Gastroesophageal sphincter (tissue), 3 donors: ENCODE results near the gene GON4L.

Source experiments
- POLR2A ChIP-seq, 2 donors: fragments of 450-650 bp; IDR thresholded peaks; one replicate each; pipeline ENCODE4 v1.6.1; 2017; ENCODE audit warnings: antibody characterized with exemption in 2 of 2, mild to moderate bottlenecking in 2 of 2, moderate library complexity in 1 of 2
- TF ChIP-seq, protein P1 (sequence below), 4 experiments: fragments of 200-600 bp in 2 of 4; fragments of 450-650 bp in 2 of 4; sonication (generic) in 1 of 4; IDR thresholded peaks; one replicate each; pipeline ENCODE4 v1.5.1; 2017 to 2019; ENCODE audit warnings: antibody characterized with exemption in 4 of 4, mild to moderate bottlenecking in 2 of 4, moderate library complexity in 2 of 4

GRCh38 chr1:155741908-155742307 is 115.1 kb downstream of the GON4L start:
- TF ChIP-seq, protein P1, sequence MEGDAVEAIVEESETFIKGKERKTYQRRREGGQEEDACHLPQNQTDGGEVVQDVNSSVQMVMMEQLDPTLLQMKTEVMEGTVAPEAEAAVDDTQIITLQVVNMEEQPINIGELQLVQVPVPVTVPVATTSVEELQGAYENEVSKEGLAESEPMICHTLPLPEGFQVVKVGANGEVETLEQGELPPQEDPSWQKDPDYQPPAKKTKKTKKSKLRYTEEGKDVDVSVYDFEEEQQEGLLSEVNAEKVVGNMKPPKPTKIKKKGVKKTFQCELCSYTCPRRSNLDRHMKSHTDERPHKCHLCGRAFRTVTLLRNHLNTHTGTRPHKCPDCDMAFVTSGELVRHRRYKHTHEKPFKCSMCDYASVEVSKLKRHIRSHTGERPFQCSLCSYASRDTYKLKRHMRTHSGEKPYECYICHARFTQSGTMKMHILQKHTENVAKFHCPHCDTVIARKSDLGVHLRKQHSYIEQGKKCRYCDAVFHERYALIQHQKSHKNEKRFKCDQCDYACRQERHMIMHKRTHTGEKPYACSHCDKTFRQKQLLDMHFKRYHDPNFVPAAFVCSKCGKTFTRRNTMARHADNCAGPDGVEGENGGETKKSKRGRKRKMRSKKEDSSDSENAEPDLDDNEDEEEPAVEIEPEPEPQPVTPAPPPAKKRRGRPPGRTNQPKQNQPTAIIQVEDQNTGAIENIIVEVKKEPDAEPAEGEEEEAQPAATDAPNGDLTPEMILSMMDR (IDR thresholded peaks at IDR 0.05): no peak
- TF ChIP-seq POLR2A (IDR thresholded peaks at IDR 0.05): no peak
